Measurements from ENCODE around the gene DOCK1.
"Not testable (repeated sequence)": the region's sequence is repeated elsewhere in the genome, so short reads cannot be mapped to it uniquely, and the experiment has no call there.

Gene DOCK1

DNA sequence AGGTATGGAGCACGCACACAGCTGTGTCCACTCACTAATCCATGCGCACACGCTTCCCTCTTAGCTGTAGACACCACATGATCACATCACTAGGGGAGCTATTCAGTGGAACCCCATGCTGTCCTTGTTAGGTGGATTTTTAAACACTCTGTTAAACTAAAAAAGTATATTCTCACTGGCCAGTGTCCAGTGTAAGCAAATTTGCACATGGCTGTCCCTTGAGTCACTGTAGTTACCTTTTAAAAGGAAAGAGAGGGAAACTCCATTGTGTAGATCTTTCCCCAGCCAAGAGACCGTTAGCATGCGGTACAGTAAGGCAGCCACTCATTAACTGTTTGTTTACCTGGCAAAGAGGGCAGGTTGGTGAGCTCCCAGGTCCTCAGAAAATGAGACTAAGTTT lies 372.8 kb downstream of the DOCK1 start:
- no peak for DNase-seq (ENCODE audit: low spot score)

DNA sequence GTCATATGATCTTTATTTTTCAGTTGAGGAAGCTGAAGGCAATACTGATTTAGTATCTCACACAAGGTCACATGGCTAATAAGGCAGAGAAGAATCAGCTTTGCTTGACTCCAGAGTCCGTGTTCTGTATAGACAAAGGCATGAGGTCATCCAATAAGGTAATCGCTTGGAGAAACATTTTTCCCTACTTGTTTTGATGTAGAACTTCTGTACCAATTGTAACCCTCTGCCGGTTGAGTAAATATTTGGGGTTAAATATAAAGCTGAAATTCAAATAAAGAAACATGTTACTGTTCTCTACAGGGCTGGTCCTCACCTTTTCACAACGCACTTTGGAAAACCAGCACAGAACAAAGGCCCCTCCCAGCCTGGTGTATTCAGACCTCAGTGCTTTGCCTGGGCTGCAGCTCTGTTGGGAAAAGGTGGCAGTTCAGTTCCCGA lies 374.1 kb downstream of the DOCK1 start:
- peak; percentile 19 for DNase-seq (ENCODE audit: low spot score)

DNA sequence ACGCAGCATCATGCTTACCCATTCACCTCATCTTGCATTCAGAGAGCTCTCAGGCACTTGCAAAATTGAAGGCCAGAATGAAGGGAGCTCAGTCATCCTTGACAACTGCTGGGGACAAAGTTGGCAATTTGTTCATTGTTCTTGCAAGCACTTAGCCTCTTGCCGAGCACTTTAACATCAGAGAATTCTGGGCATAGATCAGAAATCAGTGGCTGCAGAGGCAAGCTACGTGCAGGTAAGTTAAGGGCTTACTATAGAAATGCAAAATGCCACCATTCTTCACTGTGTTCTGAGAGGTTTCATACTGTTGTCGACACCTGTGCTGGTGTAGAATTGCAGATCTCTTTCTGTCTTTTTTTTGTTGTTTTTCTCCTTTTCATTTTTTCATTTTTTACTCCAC lies 375.2 kb downstream of the DOCK1 start:
- DNase-seq (ENCODE audit: low spot score): no peak

GRCh38 chr10:127283017-127283416 lies 377.8 kb downstream of the DOCK1 start:
- DNase-seq (ENCODE audit: low spot score): no peak

- no peak for DNase-seq (ENCODE audit: low spot score)
These were observed 378.3 kb downstream of the DOCK1 start for GRCh38 chr10:127283576-127283975.

DNA sequence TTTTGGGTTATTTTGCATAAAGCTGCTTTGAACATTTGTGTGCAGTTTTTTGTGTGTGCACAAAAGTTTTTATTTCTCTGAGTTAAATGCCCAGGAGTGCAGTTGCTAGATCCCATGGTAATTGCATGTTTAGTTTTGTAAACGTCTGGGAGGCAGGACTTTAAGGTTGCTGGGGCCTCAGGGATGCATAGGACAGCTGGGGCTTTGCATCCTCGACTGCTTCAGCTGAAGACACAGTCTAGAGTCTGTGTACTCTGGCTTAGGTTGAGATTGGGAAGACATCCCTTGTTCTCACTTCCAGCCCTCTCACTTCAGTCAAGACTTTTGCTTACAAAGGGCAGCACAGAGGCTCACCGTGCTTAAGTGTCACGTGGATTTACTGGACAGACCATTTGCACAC lies 385.6 kb downstream of the DOCK1 start:
- DNase-seq (ENCODE audit: low spot score): no peak

- DNase-seq (ENCODE audit: low spot score): no peak
These were observed 386.1 kb downstream of the DOCK1 start for GRCh38 chr10:127291329-127291728.

DNA sequence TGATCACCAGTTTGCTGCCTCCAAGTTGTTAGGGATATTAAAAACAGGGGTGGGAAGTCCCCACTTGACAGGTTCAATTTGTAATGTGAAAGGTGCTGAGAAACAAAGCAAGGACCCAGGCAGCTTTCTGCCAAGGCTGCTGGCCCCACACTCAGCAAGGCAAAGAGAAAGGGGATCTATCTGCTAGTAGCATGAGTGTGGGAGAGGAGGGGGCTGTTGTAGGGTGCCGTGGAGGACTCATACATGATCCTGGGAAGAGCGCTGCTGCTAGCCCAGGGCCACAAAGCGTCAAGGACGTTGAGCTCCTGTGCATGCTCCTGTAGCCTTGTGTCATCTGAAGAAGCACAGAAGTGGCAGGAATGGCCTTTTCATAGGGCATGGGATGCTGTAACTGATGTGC lies 387.7 kb downstream of the DOCK1 start:
- DNase-seq (ENCODE audit: low spot score): no peak

DNA sequence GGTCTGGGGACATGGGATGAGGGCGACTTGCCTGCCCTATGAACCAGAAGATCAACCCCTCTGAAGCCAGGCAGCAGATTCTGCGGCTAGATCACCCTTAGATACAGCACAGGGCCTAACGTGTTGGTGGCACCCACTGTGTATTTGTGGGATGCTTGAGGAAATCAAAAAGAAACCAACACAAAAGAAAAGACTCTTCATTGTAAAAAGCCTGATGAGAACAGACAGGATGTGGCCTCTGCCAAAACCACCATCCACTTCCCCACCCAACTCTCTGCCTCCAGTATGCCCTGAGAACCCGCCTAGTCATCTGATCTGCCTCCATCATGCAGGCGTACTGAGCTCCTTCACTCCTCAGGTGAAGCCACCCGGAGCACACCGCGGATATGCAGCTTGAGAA lies 388.4 kb downstream of the DOCK1 start:
- DNase-seq (ENCODE audit: low spot score): no peak

GRCh38 chr10:127296696-127297095 lies 391.5 kb downstream of the DOCK1 start:
- no peak for DNase-seq (ENCODE audit: low spot score)

DNA sequence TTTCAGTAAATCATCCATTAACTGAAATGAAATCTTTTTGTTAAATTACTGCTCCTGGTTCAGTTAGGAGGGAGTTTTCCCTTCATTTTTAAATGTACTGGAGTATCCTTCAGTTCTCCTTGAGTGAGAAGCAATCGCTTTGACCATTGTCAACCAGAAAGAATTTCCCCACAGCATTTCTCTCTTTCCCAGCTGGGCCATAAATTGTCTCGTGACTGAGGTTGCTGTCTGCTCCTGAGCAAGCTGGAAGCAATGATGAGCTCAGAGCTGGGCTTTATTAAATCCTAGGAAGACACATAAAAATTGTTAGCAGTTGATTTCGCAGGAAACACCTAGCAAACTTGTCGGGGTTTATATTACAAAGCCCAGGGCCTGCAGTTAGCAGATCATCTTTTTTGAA lies 393.2 kb downstream of the DOCK1 start:
- DNase-seq (ENCODE audit: low spot score): no peak

- DNase-seq (ENCODE audit: low spot score): not testable (repeated sequence)
These were observed 394.0 kb downstream of the DOCK1 start for GRCh38 chr10:127299192-127299591.

- no peak for DNase-seq (ENCODE audit: low spot score)
These were observed 394.9 kb downstream of the DOCK1 start for GRCh38 chr10:127299956-127300689.

DNA sequence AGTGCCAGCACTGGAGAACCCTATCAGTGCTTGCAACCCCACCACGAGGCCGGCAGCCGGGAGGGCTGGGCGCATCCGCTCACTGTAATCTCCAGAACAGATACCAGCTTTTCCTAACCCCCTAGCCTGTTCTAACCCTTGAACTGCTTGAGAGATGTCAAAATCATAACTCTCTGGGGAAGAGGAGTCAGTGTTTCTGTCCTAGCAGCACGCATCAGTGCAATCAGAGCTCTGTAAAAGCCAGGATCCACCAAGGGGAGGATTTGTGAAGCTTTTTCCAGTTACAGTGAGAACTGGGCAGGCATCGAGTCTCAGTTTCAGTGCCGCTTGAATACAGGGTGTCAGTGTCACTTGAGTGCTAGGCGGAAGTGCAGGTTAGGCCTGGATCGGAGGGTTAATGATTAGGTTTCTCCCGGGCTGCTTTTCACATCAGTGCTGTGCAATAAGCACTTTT lies 395.7 kb downstream of the DOCK1 start:
- peak; percentile 53 for DNase-seq (ENCODE audit: low spot score)

DNA sequence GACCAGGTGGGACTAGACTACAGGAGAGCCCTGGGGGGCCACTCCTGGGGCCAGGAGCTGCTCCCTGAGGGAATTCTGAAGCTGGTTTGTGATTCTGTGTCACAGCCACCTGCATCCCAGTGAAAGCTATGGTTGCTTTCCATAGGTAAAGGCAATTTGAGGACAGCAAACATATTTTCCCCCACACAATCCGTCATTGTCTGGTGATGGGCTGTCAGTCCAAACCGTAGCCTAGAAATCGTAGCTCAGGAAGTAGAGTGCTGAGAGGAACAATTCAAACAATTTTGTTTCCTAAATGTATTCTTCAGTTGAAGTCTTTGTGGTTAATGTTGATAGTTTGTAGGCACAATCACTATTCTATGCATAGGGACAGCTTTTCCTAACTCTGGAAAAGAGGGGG lies 397.1 kb downstream of the DOCK1 start:
- DNase-seq (ENCODE audit: low spot score): no peak

DNA sequence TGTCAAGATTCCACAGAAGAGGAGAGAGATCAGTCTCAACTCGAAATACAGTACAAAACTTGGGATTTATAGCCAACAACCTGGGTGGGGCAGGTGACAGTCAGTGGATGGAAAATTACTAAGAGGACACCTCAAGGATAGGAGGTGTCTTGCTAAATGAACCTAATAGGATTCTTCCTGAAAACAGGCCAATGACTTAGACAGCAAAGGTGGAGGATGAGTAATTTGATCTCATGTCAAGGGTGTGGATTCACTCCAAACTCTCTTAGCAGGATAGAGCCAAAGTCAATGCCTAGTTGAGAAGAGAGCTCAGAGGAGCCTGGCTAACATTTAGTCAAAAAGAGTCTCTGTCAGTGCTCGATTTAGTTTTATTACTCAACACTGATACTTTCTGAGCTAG lies 397.9 kb downstream of the DOCK1 start:
- DNase-seq (ENCODE audit: low spot score): no peak

GRCh38 chr10:127303746-127304145 lies 398.5 kb downstream of the DOCK1 start:
- DNase-seq (ENCODE audit: low spot score): no peak

- no peak for DNase-seq (ENCODE audit: low spot score)
These were observed 401.3 kb downstream of the DOCK1 start for GRCh38 chr10:127306479-127306878.

DNA sequence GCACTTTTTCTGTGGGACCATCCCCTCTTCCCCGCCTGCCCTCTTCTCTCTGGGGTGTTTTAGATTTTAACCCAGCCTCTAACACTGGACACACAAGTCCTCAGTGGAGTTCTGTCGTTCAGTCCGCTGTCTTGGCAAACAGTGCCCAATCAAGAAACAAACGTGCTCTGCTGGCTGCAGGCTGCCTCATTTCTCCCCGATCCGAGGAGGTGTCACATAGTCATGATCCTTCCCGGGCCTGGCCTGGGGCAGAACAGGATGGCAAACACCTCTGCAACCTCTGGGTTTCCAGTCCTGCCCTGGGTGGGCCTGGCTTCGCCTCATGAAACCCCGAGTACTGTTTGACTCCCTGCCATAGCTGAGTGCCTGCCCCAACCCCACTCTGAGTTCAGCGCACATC lies 402.1 kb downstream of the DOCK1 start:
- DNase-seq (ENCODE audit: low spot score): no peak

- no peak for DNase-seq (ENCODE audit: low spot score)
These were observed 402.8 kb downstream of the DOCK1 start for GRCh38 chr10:127308031-127308430.

DNA sequence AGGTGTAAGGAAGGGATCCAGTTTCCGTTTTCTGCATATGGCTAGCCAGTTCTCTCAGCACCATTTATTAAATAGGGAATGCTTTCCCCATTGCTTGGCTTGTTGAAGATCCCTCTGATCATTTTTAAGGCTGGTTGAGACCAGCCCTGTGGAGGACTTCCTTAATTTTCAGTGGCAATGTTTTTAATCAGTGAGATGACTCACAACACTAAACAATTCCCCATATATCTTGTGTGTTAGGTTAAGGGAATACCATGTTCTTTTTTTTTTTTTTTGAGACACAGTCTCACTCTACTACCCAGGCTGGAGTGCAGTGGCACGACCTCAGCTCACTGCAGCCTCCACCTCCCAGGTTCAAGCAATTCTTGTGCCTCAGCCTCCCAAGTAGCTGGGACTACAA lies 404.4 kb downstream of the DOCK1 start:
- DNase-seq (ENCODE audit: low spot score): not testable (repeated sequence)

GRCh38 chr10:127310430-127310829 lies 405.2 kb downstream of the DOCK1 start:
- DNase-seq (ENCODE audit: low spot score): no peak

GRCh38 chr10:127310923-127311322 lies 405.7 kb downstream of the DOCK1 start:
- DNase-seq (ENCODE audit: low spot score): no peak

- DNase-seq (ENCODE audit: low spot score): no peak
These were observed 408.9 kb downstream of the DOCK1 start for GRCh38 chr10:127313996-127314700.

Measured in HuH-7.5 (cell line).